GM21423 (cell line): ENCODE results near the gene RAP1GAP2.
"Not testable (repeated sequence)": the region's sequence is repeated elsewhere in the genome, so short reads cannot be mapped to it uniquely, and the experiment has no call there.

Experiments
- ATAC-seq: cut with Tn5 transposase; IDR thresholded peaks from one replicate; pipeline ENCODE4 v1.9.1; 2021; ENCODE audit warnings: mild to moderate bottlenecking, moderate library complexity; ENCODE audit not compliant: unreplicated experiment

Gene RAP1GAP2

DNA sequence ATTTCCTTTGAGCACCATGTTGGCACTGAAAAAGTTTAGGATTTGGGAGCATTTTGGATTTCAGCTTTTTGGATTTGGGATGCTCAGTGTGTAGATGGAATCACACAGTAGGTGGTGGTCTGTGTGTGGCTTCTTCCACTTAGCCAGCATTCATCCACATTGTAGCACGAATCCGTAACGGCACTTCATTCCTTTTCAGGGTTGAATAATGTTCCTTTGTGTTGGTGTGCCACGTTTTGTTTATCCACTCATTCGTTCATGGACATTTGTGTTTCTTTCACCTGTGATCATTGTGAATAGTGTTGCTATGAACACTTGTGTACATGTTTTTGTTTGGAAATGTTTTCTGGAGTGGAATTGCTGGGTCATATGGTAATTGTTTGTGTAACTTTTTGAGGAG, 85.1 kb downstream of the RAP1GAP2 start:
- ATAC-seq, result no peak

DNA sequence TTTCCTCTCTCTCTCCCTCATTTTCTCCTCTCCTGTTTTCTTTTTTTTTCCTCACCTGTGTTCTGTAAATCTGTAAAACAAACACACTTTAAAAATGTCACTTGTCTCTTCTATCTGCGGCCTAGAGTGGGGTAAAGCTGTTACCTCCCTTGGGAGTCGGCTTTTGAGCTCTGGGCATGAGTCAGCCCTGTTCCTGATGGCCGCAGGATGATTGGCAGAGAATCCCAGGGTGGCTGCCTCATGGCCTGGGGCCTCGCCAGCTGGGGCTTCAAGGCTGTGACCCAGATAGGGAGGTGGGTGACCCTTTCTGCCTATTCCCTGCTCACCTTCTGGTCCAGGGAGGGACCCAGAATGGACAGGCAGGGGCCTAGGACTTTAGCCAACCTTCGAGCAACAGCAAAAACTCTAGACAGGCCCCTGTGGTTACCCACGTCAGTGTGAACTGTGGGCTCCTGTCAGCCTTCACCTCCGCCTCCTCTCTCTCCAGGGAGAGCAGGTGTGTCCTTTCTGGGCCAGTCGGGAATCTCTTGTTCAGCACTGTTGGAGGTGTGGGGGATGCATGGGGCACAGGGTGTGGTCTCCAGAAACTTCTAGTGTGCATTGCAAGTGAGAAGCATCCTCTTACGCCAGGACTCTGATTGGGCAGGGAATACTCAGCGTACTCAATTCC, 87.4 kb downstream of the RAP1GAP2 start:
- ATAC-seq, result no peak

DNA sequence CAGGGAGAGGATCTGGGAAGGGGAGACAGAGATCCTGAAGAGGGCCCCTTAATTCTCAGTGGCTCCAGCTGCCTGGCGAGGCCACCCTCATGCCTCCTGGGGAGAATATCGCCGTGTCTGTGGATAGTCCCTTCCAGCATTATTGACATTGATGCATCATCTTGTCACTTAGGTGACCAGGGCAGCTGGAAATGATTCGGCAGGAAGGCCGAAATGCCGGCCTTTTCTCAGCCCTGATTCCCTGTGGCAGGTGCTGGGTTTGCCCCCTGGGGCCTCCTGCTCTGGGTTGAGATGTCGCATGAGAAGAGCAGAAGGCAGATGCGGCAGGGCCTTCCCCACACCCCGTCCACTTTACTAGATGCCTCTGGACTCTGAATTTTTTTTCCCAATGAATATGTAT, 89.5 kb downstream of the RAP1GAP2 start:
- ATAC-seq, result no peak

GRCh38 chr17:2888326-2888725, 92.1 kb downstream of the RAP1GAP2 start:
- no peak for ATAC-seq

GRCh38 chr17:2889256-2889655, 93.0 kb downstream of the RAP1GAP2 start:
- ATAC-seq, result no peak

DNA sequence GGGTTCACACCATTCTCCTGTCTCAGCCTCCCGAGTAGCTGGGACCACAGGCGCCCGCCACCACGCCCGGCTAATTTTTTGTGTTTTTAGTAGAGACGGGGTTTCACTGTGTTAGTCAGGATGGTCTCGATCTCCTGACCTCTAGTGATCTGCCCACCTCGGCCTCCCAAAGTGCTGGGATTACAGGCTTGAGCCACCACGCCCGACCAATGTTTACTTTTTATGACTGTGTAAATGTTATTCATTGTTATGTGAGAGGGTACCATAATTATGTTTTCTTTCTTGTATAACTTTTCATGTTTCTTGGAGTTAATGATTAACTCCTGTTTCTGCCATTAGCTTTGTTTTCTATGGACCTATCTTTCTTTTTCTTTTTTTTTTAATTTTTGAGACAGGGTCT, 94.5 kb downstream of the RAP1GAP2 start:
- not testable (repeated sequence) for ATAC-seq

GRCh38 chr17:2892305-2892971, 96.2 kb downstream of the RAP1GAP2 start:
- ATAC-seq, result no peak

DNA sequence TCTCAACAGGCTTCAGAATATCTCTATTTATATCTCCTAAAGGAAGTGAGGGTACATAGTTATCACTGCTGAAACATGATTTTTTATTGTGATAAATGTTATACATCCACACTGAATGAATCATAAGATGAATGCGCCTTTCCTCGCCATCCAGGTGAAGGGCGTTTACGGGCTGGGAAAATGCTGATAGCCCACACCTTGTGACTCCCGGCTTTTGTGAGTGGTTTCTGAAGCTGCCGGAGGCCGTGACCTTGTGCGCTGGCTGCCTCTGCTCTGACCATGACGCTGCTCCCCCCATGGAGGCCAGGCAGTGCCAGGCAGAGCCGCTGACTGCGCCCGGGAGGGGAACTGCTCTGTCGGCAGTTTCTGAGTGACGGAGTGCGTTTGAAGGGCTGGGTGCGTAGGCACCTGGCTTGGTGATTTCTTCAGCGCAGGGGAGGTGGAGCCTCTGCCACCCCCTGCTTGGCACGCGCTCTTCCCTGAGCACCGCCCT, 97.2 kb downstream of the RAP1GAP2 start:
- ATAC-seq, result no peak

DNA sequence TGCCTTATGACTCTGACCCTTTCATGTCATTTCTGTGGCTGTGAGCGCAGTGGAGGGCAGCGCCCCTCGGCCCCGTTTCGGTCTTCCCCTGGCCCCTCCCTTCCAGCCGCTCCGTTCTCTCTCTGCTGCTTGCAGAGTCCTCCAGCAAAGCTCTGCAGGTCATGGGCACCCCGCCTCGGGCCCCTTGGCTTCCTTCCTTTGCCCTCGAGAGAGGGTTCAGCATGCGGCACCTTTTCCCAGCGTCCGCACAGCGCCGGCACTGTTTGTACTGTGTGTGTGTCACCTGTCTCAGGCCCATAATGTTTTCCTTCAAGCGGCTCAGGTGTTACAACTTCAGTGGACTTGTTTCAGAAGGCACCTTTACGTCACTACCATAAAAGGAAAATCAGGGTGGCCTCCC, 98.5 kb downstream of the RAP1GAP2 start:
- ATAC-seq, result no peak

DNA sequence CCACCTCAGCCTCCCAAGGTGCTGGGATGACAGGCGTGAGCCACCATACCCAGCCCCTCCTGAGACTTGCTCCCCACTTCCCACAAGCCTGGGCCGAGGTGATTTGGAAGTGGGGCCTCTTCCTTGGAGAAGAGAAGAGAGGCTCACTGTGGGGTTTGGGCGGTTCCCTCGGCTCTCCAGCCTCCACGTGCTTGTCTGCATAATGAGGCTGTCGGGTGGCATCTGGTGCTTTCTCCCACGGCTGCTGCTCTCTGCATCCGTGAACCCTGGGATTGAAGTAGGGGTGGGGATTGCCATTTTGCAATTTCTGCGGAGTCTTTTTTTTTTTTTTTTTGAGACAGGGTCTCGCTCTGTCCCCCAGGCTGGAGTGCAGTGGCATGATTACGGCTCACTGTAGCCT, 101.4 kb downstream of the RAP1GAP2 start:
- ATAC-seq, result no peak

DNA sequence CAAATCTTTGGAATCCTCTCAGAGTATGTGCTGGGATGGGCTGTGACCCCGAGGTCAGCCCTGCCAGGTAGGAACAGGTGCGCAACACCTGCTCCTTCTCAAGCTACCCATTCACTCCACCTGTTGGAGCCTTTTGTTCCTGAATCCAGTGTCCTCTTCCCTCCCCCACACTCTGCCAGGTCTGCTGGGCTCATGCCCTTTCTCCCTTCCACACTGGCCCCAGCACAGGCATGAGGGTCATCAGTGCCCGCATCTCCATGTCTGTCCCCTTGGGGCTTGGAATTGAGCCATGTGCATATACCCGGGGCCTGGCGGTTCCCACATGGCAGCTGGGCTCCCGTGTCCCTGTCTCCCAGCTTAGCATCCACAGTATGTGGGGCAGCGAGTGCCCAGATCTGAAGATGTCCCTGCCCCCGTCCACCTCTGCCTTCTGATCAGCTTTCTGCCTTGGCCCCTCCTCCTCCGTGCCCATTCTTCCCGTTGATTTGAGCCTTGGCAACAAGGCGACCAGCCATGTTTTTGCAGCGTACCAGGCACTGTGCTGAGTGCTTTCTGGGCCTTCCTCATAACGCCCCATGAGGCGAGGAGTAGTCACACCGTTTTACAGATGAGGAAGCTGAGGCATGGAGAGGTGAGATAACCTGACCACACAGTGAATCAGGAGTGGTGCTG, 102.2 kb downstream of the RAP1GAP2 start:
- no peak for ATAC-seq

GRCh38 chr17:2899906-2900305, 103.7 kb downstream of the RAP1GAP2 start:
- no peak for ATAC-seq

GRCh38 chr17:2900842-2901241, 104.6 kb downstream of the RAP1GAP2 start:
- no peak for ATAC-seq

GRCh38 chr17:2901582-2901981, 105.3 kb downstream of the RAP1GAP2 start:
- no peak for ATAC-seq

- no peak for ATAC-seq
Measured at GRCh38 chr17:2902546-2902945, 106.3 kb downstream of the RAP1GAP2 start.

- ATAC-seq, result no peak
Measured at GRCh38 chr17:2903193-2903974, 107.1 kb downstream of the RAP1GAP2 start.

- no peak for ATAC-seq
Measured at GRCh38 chr17:2904135-2904534, 107.9 kb downstream of the RAP1GAP2 start.

DNA sequence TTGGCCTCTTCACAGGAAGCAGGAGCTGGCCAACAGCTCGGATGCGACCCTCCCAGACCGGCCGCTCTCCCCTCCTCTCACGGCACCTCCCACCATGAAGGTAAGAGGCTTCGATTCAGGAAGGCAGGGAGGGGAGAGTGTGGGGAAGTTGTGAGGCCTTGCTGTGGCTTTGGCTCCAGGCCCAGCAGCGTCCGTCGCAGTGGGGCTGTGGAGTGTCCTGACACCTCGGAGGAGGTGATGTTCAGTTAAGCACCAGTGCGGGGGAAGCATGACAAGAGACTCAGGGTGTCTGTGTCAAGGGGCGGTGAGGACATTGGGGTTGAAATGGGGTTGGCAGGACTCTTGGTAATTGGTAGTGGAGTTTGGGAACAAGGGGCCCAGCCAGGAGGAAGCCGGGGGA, 109.0 kb downstream of the RAP1GAP2 start:
- ATAC-seq, result no peak

GRCh38 chr17:2905696-2906501, 109.7 kb downstream of the RAP1GAP2 start:
- no peak for ATAC-seq

- no peak for ATAC-seq
Measured at GRCh38 chr17:2906901-2907300, 110.7 kb downstream of the RAP1GAP2 start.
